Thymus (tissue), 11 donors: ENCODE measurements around the gene PCCA. TPM values are rescaled to one million over a fixed set of nuclear protein-coding genes. Genes with fewer than 3 reads are reported as not detected.

ENCODE experiments used
- DNase-seq, 9 donors: peaks; one replicate each; pipeline ENCODE4 v3.0.0-alpha.2; 2013; ENCODE audit warnings: low spot score in 9 of 9, low read depth in 6 of 9, missing footprints in 1 of 9
- H3K27ac ChIP-seq, 2 donors: one replicate each; pipeline ENCODE4 v1.5.1; 2013; ENCODE audit warnings: control low read depth in 1 of 2, low read depth in 1 of 2, low read length in 1 of 2, mild to moderate bottlenecking in 1 of 2, moderate library complexity in 1 of 2
- H3K27me3 ChIP-seq, 2 donors: one replicate each; pipeline ENCODE4 v1.5.1; 2013; ENCODE audit warnings: low read length in 1 of 2; ENCODE audit not compliant: control insufficient read depth in 2 of 2, insufficient read depth in 1 of 2
- H3K36me3 ChIP-seq, 2 donors: one replicate each; pipeline ENCODE4 v1.5.1; 2013; ENCODE audit warnings: low read length in 1 of 2, mild to moderate bottlenecking in 1 of 2, moderate library complexity in 1 of 2; ENCODE audit not compliant: control insufficient read depth in 2 of 2, insufficient read depth in 2 of 2
- H3K4me1 ChIP-seq, 2 donors: one replicate each; pipeline ENCODE4 v1.5.1; 2013; ENCODE audit warnings: low read length in 2 of 2; ENCODE audit not compliant: control insufficient read depth in 2 of 2, insufficient read depth in 2 of 2
- H3K4me3 ChIP-seq, 2 donors: one replicate each; pipeline ENCODE4 v1.5.1; 2013; ENCODE audit warnings: low read length in 2 of 2, control low read depth in 1 of 2, mild to moderate bottlenecking in 1 of 2
- H3K9me3 ChIP-seq, 2 donors: one replicate each; pipeline ENCODE4 v1.5.1; 2013; ENCODE audit warnings: low read length in 1 of 2, mild to moderate bottlenecking in 1 of 2; ENCODE audit not compliant: control insufficient read depth in 2 of 2, insufficient read depth in 1 of 2
- WGBS: extraction: QIAGEN DNeasy Blood & Tissue Kit; methylation state at CpG from one replicate; pipeline ENCODE4 v1.1.7; 2013; 5-methylcytosine and 5-hydroxymethylcytosine counted together
- polyA plus RNA-seq: library from polyadenylated mRNA; stranded (reverse); fragments of 200-250 nt; gene quantifications from one replicate; pipeline ENCODE4 v1.2.3, GENCODE V29; 2013
- total RNA-seq: library from RNA; stranded (reverse); fragments of 120-200 nt; gene quantifications from one replicate; pipeline ENCODE4 v1.2.4, GENCODE V29; 2013
- donor health status: healthy.

PCCA gene
- total and polyA plus RNA-seq, 2 donors = 17.9 to 18.2 TPM

DNA sequence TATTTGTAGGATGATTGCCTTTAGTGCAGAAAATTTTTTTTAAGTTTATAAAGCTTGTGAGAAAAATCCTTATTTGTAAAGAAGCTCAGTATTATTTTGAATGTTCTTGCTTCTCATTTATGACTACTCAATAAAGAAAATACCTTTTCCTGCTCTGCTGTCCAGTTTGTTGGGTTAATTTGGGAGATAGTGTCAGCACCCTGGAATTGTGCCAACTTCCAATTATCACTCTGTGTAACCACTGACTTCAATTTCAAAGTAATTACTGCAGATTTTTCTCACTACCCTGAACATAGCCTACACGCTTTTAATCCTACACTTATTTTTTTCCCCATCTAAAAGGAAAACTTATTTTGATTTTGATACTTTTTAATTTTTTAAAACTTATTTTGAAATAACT lies 406.6 kb downstream of the PCCA start:
- Histone ChIP-seq H3K9me3 (no peaks in the 10 kb centered on the region), H3K27me3 (no peaks in the 10 kb centered on the region), H3K4me3 (no peak overlapping the region), H3K36me3 (no peaks in the 10 kb centered on the region), H3K4me1 (no peaks in the 10 kb centered on the region), H3K27ac (no peak overlapping the region)
- no peak for DNase-seq
- 94% methylated on average over 1 of the region's 1 CpG for WGBS

DNA sequence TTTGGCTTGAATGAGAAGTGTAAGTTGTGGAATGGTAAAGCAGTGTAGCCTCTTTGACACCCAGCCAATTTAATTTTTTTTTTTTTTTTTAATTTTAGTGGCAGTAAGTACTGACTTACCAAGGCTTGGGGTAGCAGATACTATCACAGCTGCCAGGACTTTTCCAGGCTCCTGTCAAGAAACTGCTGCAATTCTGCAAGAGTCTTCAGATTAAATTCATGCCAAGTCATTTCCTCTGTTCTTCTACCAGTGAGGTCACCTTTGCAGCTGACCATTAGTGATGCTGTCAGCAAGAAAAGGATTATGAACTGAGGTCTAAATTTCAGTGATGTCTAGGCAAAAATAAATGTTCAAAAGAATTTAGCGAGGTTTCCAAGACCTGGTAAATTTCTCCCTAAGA lies 408.5 kb downstream of the PCCA start:
- no peaks in the 10 kb centered on the region for H3K4me1 ChIP-seq
- H3K9me3 ChIP-seq = no peaks in the 10 kb centered on the region
- H3K27ac ChIP-seq = no peak overlapping the region
- no peaks in the 10 kb centered on the region for H3K27me3 ChIP-seq
- WGBS = 100% methylated on average over 1 of the region's 1 CpG
- no peaks in the 10 kb centered on the region for H3K36me3 ChIP-seq
- H3K4me3 ChIP-seq = no peak overlapping the region
- DNase-seq = no peak

DNA sequence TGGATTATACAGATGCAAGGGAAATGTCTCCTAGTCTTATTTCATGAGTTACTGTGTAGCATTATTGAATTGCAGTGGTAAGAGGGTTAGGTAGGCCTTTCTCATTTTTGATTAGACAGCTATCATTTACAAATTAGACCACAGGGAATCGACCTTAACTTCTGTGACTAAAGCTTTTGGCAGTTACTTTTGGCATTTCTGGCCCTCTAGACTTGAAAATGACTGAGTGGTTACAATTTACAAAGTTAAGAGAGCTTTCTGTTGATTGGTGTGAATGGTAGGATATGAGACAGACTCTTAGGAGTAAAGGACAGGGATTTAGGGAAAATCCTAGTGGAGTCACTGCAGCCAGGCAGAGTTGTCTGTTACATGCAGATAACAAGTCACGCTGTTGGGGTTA lies 413.6 kb downstream of the PCCA start:
- Histone ChIP-seq H3K36me3 (no peaks in the 10 kb centered on the region), H3K27ac (no peak overlapping the region), H3K9me3 (no peaks in the 10 kb centered on the region), H3K4me1 (peaks cover 0 to 6% of the 10 kb centered on the region in 2 donors), H3K4me3 (no peak overlapping the region), H3K27me3 (no peaks in the 10 kb centered on the region)
- WGBS = 84% methylated on average over 2 of the region's 2 CpGs
- no peak for DNase-seq

DNA sequence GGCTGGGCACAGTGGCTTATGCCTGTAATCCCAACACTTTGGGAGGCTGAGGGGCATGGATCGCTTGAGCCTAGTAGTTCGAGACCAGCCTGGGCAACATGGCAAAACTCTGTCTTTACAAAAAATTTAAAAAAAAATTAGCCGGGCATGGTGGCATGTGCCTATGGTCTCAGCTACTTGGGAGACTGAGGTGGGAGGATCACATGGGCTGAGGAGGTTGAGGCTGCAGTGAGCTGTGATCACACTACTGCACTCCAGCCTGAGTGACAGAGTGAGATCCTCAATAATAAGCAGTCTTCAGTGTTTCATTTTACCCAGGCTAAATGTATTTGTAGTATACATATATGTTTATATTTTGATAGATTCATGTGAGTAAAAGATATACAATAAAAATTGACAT lies 414.7 kb downstream of the PCCA start:
- WGBS = 99% methylated on average over 3 of the region's 3 CpGs

DNA sequence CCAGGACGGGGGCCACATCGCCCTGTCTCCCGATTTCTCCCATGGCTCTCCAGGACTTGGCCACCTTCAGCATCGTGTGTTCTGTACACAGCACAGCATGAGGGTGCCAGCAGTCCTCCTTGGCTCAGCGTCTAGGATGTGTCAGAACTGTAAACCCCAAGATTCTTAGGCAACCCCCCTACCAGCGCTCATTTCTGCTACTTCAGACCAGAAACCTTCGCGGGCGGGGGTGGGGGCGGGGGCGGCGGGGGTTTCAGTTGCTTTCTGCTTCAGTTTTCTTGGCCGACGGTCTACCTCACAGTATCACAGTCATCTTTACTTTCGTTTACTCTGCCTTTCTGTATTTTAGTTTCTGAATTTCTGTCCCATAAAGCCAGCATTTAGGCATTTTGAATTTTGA lies 417.3 kb downstream of the PCCA start:
- no peak overlapping the region for H3K4me3 ChIP-seq
- H3K9me3 ChIP-seq = no peaks in the 10 kb centered on the region
- H3K27ac ChIP-seq = no peak overlapping the region
- DNase-seq = no peak
- H3K4me1 ChIP-seq = peaks cover 0 to 6% of the 10 kb centered on the region in 2 donors
- H3K27me3 ChIP-seq = no peaks in the 10 kb centered on the region
- H3K36me3 ChIP-seq = no peaks in the 10 kb centered on the region
- WGBS = 94% methylated on average over 15 of the region's 15 CpGs

More for the DNA sequence above, 414.7 kb downstream of the PCCA start:
- no peak overlapping the region for H3K4me3 ChIP-seq
- peaks cover 0 to 6% of the 10 kb centered on the region in 2 donors for H3K4me1 ChIP-seq
- no peaks in the 10 kb centered on the region for H3K36me3 ChIP-seq
- H3K27me3 ChIP-seq = no peaks in the 10 kb centered on the region
- no peaks in the 10 kb centered on the region for H3K9me3 ChIP-seq
- DNase-seq = no peak
- no peak overlapping the region for H3K27ac ChIP-seq

DNA sequence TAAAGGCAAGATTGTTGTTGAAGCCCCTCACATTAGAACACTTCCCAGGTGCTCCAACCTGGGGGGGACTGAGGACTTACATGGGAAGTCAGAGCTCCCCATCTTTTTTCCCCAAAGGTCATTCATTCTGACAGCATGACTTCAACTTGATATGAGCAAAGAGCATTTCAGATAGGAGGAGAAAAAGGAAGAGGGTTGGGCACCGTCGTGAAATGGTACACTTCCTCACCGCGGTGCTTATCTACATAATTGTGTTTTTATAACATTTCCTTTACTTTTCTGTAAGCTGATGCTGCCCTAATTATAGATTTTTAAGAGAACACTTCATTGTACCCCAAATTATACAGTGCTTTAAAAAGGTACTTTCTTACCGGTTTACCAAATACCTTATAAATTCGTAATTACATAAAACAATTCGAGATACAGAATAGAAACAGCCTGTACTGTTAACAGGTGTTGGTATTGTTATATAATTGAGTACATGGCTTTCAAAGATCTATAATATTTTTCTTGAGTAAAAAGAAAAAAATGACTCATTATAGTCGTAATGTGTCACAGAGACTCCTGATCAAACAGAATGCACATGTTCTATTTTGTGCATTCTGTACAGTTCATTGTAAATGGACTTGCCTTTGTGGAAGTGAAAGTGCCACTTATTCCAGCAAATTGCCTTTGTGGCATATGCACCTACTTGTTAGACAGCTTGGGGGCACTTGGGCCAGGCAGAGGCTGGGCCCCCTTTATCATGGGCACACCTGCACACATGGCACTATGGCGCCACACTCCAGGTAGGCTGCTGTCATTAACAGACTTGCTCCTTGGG lies 417.9 kb downstream of the PCCA start:
- H3K27me3 ChIP-seq = no peaks in the 10 kb centered on the region
- H3K4me3 ChIP-seq = no peak overlapping the region
- H3K27ac ChIP-seq = no peak overlapping the region
- no peak for DNase-seq
- H3K4me1 ChIP-seq = peaks cover 0 to 6% of the 10 kb centered on the region in 2 donors
- 66% methylated on average over 9 of the region's 9 CpGs for WGBS
- no peaks in the 10 kb centered on the region for H3K9me3 ChIP-seq
- no peaks in the 10 kb centered on the region for H3K36me3 ChIP-seq

DNA sequence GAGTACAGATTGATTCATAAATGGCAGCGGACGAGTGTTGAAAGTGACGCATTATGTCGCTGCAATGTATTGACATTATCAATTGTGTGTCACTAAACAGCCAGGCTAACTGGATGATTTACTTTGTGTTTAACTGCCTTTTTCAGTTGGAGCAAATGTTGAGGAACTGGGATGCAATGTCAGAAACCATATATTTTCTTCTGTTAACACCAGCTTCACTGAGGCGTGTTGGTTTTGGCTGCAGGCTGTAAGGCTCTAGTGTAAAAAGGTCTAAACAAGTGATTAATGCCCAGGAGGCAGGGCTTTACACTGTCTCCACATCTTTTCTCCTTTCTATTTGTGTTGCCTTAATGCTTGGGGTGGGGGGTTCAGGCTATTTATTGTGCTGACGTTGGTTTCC lies 419.6 kb downstream of the PCCA start:
- Histone ChIP-seq H3K9me3 (no peaks in the 10 kb centered on the region), H3K27me3 (no peaks in the 10 kb centered on the region), H3K36me3 (no peaks in the 10 kb centered on the region), H3K27ac (no peak overlapping the region), H3K4me3 (no peak overlapping the region), H3K4me1 (peaks cover 0 to 6% of the 10 kb centered on the region in 2 donors)
- WGBS = 96% methylated on average over 6 of the region's 6 CpGs
- no peak for DNase-seq

DNA sequence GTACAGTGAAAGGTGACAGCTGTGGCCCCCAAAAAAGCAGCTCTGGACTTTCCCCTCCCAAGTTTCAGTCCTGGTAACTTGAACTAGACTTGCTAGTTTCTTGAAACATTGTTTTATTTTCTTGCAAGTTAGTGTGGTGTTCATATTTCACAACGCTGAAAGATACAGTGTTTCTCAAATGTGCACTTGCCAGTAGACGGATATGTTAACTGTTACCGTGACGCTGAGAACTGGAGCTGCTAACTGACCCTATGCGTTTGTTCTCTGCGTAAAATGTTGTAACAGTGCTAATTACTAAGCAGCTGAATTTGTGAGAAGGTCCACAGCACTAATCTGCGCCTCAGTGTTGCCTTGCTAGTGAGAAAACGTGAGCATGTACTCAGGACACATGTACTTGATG lies 420.1 kb downstream of the PCCA start:
- no peaks in the 10 kb centered on the region for H3K36me3 ChIP-seq
- H3K27ac ChIP-seq = no peak overlapping the region
- peaks cover 0 to 6% of the 10 kb centered on the region in 2 donors for H3K4me1 ChIP-seq
- 93% methylated on average over 8 of the region's 8 CpGs for WGBS
- no peak for DNase-seq
- H3K4me3 ChIP-seq = no peak overlapping the region
- no peaks in the 10 kb centered on the region for H3K9me3 ChIP-seq
- H3K27me3 ChIP-seq = no peaks in the 10 kb centered on the region

DNA sequence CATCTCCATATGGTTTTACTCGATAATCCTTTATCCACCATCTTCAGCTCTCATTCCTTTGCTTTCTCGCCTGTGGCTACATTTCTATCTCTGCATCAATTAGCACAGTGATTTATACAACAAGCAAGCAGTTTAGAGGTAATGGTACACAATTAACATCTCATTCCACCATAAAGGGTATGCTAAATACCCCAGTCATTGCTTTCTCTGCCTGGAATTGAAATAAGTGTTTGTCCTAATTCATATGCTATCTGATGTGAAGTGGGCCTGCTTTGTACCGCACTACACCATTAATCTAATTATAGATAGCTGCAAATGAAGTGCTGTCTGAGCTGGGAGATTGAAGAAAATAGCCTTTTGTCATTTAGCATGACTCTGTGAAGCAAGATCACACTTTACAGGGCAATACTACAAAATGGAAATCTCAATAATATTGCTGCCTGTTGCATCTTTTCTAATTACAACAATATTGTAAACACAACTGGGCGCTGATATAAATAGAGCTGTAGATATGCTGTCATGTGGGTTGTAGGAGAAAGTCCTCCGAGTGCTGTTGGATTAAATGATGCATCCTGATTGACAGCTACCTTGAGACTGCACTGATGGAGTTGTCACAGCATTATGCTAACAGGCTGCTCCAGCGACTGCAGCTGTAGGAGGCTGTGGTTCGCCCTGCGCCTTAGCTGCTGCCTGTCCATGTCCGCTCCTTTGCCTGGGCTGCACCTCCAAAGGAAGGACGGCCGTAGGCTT lies 421.5 kb downstream of the PCCA start:
- peaks cover 0 to 6% of the 10 kb centered on the region in 2 donors for H3K4me1 ChIP-seq
- no peaks in the 10 kb centered on the region for H3K27me3 ChIP-seq
- no peaks in the 10 kb centered on the region for H3K9me3 ChIP-seq
- no peaks in the 10 kb centered on the region for H3K36me3 ChIP-seq
- no peak overlapping the region for H3K27ac ChIP-seq
- no peak overlapping the region for H3K4me3 ChIP-seq
- WGBS = 99% methylated on average over 11 of the region's 11 CpGs
- DNase-seq = no peak
